T-helper 22 cell (primary cell): ENCODE measurements around the gene DYNC1H1.
"Not testable (repeated sequence)": the region's sequence is repeated elsewhere in the genome, so short reads cannot be mapped to it uniquely, and the experiment has no call there.

ENCODE experiments used
- DNase-seq: peaks from one replicate; pipeline ENCODE4 v3.0.0-alpha.2; 2020; ENCODE audit warnings: low read depth

Gene DYNC1H1

DNA sequence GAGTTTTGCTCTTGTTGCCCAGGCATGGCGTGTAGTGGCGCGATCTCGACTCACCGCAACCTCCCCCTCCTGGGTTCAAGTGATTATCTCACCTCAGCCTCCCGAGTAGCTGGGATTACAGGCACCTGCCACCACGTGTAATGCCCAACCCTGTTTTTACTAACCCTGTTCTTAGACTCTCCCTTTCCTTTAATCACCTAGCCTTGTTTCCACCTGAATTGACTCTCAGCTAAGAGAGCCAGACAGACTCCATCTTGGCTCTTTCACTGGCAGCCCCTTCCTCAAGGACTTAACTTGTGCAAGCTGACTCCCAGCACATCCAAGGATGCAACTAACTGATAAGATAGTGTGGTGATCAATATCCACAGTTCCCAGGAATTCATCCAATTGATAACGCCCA, 100.2 kb downstream of the DYNC1H1 start:
- DNase-seq, result not testable (repeated sequence)

DNA sequence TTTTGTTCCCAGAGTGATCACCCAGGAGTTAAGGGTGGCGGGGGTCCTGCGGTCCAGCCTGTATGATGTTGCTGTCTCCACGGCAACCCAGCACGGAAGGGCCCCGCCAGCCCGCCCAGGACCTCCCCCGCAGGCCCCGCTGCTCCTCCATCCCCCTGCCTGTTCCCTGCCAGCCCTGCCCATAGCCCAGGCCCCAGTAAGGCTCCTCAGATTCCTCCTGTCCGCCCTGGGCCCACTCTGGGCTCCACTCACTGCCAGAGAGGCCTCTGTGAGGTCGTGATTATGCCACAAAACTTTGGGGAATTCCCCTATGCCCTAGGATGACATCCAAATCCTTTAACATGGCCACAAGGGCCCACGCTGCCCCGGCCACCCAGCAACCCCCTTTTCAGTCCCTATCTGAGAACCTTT, 101.7 kb downstream of the DYNC1H1 start:
- DNase-seq, result no peak

- DNase-seq, result no peak
Observed at GRCh38 chr14:102071283-102071998, 107.1 kb downstream of the DYNC1H1 start.

- no peak for DNase-seq
Observed at GRCh38 chr14:102074415-102074964, 110.1 kb downstream of the DYNC1H1 start.

- DNase-seq, result no peak
Observed at GRCh38 chr14:102075155-102075554, 110.8 kb downstream of the DYNC1H1 start.

DNA sequence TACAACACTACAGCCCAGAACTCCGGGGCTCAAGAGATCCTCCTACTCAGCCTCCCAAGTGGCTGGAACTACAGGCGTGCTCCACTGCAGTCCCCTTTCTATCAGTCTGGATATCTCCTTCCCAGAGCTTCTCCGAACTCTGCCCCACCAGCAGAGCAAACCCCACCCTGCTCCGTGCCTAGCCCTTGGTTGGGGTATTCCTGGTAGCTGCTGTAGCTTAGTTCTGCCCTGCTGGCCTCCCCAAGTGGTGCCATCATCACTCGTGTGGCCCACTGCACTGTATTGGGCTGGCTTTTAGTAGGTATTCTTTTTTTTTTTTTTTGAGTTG, 113.0 kb downstream of the DYNC1H1 start:
- no peak for DNase-seq

GRCh38 chr14:102078361-102078791, 114.0 kb downstream of the DYNC1H1 start:
- DNase-seq, result not testable (repeated sequence)

DNA sequence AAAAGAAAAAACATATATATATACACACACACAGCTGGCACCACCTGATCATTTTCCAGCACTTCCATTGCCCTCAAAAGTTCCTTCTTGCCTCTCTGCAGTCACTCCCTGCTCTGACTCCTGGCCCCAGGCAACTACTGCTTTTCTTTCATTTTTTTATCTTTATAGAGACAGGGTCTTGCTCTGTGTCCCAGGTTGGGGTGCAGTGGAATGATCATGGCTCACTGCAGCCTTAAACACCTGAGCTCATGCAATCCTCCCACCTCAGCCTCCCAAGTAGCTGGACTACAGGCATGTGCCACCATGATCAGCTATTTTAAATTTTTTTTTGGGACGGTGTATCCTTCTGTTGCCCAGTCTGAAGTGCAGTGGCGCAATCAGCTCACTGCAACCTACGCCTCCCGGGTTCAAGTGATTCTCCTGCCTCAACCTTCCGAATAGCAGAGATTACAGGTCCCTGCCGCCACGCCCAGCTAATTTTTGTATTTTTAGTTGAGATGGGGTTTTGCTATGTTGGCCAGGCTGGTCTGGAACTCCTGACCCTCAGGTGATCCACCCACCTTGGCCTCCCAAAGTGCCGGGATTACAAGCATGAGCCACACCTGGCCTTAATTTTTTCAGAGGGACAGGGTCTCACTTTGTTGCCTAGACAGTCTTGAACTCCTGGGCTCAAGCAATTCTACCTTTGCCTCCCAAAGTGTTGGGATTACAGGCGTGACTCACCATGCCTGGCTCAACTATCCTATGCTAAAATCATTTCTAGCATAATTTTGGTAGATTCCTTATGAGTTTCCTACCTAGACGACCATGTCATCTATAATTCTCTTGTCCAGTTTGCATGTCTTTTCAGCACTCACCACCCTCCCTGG, 114.7 kb downstream of the DYNC1H1 start:
- DNase-seq, result no peak

GRCh38 chr14:102079700-102079979, 115.3 kb downstream of the DYNC1H1 start:
- no peak for DNase-seq

- no peak for DNase-seq
Observed at GRCh38 chr14:102080183-102081080, 116.1 kb downstream of the DYNC1H1 start.

DNA sequence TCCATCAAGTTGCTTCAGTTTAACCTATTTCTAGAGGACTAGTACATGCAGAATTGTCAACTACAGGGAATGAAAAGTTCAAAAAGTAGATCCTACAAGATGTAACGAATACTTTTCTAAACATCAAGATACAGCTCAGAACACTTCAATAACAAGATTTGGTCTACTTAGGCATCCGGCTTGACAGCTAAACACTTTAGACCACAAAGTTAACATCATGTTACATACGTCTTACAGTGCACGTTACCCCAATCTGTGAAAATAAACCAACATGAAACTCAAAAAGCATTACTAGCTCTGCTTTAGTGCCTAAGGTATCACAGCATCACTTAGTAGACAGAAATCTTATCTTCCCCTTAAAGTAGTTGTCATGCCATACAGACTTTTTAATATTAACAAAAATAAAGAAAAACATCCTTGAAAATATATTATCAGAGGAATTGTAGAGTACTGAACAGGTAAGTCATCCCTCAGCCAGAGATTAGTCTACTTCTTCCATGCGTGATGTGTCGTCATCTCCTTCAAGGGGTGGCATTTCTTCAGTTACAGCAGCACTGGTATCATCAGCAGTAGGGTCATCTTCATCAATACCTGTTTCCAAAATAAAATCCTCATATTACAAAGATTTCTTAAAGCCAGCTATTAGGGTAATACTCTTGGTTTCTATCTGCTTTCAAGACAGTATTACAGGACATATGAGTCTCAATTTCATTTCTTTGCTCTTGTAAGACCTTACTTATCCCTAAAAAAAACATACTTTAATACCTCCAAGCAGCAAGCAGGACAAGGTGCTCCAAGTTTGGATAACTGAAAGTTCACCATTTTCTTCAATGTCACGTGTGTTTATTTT, 117.1 kb downstream of the DYNC1H1 start:
- no peak for DNase-seq

- not testable (repeated sequence) for DNase-seq
Observed at GRCh38 chr14:102084522-102084921, 120.1 kb downstream of the DYNC1H1 start.

GRCh38 chr14:102084931-102085330, 120.6 kb downstream of the DYNC1H1 start:
- DNase-seq, result no peak

DNA sequence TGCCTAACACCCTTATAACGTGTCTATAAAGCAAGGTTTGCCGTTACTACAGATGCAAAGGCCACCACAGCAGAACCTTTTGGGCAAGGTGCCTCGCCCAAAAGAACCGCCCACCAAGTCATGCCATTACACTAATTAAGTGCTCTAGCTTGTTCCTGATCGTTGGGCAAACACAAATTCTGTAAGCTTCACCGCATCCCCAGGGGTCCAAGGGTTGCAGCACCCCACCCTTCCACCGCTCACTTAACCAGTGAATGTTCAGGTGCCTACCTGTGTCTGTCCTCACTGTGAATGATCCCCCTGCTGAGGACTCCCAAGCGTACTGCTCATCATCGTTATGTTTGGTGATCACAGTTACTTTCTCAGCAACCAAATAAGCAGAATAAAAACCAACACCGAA, 121.1 kb downstream of the DYNC1H1 start:
- DNase-seq, result no peak

DNA sequence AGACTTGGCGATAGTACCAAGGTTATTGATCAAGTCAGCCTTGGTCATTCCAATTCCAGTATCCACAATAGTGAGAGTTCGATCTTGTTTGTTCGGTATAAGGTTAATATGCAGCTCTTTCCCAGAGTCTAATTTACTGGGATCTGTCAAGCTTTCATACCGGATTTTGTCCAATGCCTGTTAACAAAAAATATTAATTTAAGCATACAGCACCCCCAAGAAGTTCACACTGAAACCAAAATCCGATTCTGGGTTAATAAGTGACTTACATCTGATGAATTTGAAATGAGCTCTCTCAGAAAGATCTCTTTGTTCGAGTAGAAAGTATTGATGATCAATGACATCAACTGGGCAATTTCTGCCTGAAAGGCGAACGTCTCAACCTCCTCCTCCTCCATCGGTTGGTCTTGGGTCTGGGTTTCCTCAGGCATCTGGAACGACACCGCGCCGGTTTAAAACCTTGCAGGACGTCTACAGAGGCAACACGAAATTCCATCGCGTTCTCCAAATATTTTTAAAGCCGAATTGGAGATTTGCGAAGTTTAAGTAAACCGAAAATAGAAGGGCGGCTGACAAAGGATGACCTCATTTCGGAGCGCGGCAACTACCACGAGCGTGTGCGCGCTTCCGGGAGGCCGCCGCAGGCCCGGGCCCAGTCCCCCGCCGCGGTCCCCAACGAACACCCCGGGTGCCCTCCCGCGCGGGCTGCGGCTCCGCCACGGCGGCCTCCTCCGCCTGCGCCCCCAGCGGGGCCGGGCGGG, 121.8 kb downstream of the DYNC1H1 start:
- DNase-seq, result peak; percentile 64

GRCh38 chr14:102086709-102086971, 122.3 kb downstream of the DYNC1H1 start:
- DNase-seq, result no peak

DNA sequence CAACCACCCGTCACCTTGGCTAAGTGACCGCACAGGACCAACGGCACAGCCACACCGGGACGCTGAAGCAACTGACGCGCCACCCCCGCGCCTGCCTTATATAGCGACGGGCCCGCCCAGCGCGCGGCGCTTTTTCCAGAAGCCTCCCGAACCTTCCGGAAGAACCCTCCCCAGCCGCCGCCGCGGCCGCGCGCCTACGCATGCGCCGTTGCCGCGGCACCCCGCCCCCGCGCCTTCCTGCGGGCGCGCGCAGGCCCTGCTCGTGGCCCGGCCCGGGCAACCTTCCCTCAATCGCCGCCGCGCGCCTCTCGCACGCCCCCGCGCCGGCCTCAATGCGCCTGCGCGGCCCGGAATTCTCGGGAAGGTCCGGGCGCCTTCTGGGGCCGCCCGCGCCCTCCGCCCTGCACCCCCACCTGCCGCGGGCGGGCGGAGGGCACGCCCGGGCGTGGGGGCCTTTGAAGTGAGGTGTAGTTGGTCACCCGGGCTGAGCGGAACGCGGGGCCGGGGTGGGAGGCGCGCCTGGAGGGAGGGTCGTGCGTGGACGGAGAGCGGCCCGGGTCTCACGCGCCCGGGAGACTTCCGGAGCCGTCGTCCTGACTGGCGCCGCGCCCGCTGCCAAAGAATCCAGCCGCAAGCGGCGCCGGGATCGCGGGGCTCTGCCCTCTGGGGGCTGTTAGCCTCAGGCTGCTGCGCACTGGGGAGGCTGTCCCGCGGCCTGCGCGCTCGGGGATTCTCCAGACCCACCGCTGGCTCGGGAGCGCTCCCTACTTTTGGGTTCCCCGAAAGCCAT, 122.8 kb downstream of the DYNC1H1 start, which contains the start of gene HSP90AA1:
Gene HSP90AA1, minus strand, starts transcription at position 73 of the 790 bp plus-strand sequence. CDS start 666 bp downstream, outside the sequence.
- peak; percentile 83 for DNase-seq

DNA sequence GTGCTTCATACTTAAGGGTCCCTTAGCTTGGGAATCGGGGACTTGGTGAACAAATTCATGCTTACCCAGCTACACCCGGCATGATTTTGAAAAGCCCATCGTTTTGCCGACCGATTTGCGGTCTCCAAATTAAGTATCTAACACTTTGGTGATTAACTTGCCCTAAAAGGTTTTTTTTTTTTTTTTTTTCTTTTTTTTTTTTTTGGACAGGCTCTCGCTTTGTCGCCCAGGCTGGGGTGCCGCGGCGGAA, 123.3 kb downstream of the DYNC1H1 start:
- DNase-seq, result no peak

DNA sequence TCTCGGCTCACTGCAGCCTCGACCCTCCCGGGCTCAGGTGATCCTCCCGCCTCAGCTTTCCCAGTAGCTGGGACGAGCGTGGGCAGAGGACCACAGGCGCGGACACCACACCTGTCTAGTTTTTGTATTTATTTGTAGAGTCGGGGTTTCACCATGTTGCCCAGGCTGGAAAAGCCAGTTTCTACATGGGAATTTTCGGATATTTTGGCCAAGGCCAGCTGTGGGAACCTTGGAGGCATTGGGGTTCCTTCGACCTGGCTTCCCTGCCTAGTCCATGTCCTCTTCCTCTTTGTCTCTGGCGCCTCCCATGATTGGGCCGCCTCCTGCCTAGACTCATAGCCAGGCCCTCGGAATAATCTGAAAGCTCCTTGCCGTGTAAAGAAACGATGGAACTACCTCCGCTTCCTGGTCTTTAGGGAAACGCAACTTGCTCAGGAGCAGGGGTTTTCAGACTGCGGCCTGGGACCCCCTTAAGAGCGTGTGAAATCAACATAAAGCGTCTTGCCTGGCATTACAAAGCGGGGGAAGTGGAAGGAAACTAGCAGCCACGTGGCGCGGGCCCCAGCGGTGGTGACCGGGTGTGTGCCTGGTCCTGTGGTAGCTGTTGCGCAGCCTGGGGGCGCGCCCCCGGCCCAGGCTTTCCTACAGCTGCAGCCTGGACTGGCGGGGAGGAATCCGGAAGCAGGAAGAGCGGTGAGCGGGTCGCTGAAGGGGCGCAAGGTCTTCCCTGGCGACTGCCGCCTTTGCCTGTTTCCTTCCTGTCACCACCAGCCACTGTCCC, 123.8 kb downstream of the DYNC1H1 start:
- DNase-seq, result peak; percentile 38
